NCI-H2171 treated with DMSO at 0.1 percent for 48 hours (cell line): ENCODE results near the gene ANO3.

Source experiments
- DNase-seq: peaks from one replicate; lab custom pipeline; 2025; lab: John Stamatoyannopoulos, UW

The ANO3 gene

DNA sequence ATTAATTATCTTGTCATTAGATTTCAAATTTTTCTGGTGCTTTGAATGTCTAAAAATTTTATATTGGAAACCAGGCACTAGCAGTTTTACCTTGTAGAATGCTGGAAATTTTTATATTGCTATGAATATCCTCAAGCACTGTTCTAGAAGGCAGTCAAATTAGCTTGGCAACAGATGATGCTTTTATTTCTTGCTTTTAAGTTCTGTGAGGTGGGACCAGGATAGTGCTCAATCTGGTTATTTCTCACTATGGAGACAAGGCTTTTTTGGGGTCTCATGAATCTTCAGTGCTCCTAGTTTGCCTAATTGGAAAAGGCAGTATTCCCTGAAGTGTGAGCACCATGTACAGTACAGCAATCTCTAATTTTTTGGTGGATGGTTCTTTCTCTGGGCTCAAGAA is 27.1 kb downstream of the ANO3 start:
- DNase-seq: no peak

- no peak for DNase-seq
Observed at GRCh38 chr11:26365284-26365683, 33.4 kb downstream of the ANO3 start.

DNA sequence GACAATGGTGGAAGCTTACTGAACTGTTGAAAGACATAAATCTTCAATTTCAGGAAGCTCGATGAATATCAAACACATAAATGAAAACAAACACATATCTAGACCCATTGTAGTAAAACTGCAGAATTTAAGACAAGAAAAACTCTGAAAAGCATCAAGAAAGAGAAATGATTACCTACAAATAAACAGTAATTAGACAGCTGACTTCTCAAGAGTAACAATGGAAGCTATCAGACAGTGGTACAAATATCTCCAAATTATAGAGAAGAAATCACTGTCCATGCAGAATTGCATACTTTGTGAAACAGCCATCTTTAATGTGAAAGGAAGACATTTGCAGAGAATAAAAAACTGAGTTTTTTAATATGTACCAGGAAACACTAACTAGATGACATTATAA is 45.7 kb downstream of the ANO3 start:
- no peak for DNase-seq

DNA sequence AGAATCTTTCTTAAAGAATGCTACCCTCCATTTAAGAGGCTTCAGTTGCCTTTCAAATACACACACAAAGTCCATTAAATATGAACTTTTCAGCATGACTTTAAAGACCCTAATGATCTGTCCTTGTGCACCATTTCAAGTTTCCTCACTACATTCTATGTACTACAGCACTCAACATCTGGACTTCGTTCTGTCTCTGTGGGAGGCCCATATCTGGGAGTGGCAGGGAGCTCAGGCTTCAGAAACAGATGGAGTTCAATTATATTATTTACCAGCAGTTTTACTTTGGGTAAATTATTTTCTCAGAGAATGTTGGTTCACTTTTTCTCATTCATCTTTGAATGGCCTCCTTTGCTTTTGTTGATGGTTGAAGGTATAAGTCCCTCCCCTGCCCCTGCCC is 67.4 kb downstream of the ANO3 start:
- peak; percentile 39 for DNase-seq

- DNase-seq: no peak
Observed at GRCh38 chr11:26410706-26411366, 78.9 kb downstream of the ANO3 start.

DNA sequence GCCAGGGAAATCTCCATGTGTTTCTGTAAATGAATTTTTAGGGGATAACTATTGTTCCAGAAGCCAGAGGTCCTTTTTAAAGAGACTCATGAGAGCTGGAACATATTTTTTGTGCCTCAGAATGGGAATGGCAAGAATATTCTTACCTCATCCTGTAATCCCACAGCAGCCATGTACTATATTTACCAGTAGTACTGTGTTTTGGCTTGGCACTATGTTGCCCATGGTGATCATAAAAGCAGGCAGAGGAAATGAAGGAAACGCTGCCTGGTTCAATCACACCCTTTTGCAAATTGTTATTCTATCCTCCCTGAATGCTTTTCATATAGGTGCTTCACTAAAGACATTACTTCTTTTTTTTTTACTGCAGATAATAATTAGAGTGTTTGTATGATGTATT is 81.0 kb downstream of the ANO3 start:
- DNase-seq: no peak

DNA sequence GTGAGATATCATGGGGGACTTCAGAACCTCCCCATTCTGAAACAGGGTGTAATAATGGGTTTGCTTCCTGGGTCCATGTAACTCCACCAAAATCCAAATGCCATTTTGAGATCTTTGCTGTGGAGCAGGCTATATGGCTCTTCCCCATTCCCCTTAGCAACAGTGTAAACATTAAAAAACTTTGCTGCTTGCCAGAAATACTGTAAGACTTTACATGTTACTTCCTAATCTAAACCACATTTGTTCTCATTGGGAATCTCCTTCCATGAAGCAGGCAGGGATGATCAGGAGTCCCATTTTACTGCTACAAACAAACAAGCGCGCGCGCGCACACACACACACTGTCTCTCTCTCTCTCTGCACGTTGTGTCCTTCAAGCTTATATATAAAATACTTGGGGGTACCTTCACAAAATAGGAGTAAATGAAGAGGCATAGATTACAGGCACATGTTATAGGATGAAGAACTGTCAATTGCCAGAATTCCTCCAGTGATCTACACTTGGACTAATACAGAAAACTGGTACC is 86.5 kb downstream of the ANO3 start:
- no peak for DNase-seq

DNA sequence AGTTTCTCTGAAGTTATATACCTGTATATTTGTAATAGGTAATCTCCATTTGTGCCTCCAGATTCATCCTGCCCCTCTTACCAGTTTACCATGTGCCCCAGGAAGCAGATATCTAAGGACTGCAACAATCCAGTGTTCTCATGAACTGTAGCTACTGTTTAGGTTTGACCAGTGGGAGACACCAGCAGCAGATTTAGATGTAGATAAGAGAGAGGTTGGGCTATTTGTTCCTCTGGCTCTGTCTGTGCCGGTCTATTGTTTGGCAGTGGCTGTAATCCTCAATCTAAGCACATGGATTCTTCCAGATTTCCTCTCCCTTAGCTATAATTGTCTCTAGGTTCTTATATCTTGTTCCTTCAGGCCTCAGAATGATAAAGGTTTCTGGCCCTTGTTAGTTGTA is 88.4 kb downstream of the ANO3 start:
- no peak for DNase-seq

DNA sequence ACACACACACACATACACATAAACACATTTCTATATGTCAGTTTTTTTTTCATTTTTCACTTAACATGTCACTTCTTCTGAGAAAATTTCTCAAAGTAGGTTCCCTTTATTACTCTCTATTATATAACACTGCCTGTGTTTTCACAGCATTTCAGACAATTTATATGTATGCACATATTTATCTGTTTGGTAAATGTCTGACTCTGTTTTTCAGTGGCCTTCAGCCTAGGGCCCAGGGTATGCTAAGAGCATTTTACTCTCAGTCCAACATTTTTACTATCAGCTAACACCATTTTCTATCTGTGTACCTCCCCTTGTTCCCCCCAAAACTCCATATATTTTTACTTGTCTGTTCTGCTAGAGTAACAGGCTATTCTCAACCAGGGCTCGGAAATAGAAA is 92.3 kb downstream of the ANO3 start:
- no peak for DNase-seq

DNA sequence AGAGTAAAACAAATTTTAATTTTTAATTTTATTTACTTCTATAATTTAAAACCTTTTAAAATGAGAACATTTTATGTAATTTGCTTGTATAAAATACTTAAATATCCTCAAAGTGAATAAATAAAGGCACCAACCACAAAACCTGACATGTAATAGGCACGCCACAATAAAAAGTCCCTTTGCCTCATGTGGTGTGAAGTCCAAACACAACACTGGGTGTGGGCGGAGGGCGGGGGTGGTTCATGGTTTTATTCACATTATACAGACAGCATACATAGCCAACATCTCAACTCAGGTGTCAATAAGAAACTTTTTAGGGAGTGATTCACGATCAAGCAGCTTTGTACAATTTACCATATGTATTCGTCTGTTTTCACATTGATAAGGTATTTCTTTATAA is 107.9 kb downstream of the ANO3 start:
- no peak for DNase-seq

GRCh38 chr11:26442131-26442530 is 110.2 kb downstream of the ANO3 start:
- DNase-seq: no peak

DNA sequence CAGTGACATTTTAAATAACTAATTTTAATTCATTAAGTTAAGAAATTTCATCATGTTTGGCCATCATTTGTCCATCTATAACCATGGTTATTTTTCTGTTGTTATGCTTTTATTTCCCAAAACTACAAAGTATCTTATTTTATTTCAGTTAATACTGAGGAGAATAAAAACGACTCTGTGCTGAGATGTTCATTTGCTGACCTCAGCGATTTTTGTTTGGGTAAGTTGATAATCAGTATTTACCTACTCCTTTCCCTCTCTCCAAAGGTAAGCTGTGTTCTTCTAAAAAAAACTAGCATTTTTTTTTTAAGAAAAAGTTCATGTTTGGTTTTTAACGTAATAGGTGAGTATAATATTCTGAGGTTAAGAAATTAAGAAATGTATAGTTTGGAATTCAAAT is 111.7 kb downstream of the ANO3 start:
- no peak for DNase-seq

DNA sequence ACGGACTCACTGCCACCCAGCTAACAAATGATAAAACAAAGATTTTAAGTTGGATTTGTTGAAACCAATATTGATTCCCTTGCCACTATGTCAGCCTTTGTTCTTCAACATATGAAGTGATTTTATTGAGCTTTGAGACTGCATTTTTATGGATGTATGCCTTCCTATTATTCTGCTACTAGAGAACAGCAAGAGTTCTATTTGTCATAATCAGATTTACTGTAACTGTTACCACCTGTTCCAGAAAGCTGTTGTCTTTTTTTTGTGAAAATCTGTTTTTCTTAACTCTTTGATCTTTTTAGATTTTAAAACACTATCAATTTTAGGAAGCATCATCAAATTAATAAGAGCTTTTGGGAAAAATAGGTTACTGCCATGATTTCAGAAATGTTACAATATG is 125.7 kb downstream of the ANO3 start:
- no peak for DNase-seq

GRCh38 chr11:26465274-26465673 is 133.3 kb downstream of the ANO3 start:
- no peak for DNase-seq

GRCh38 chr11:26467506-26467905 is 135.6 kb downstream of the ANO3 start:
- DNase-seq: no peak

GRCh38 chr11:26470992-26471391 is 139.1 kb downstream of the ANO3 start:
- DNase-seq: no peak

DNA sequence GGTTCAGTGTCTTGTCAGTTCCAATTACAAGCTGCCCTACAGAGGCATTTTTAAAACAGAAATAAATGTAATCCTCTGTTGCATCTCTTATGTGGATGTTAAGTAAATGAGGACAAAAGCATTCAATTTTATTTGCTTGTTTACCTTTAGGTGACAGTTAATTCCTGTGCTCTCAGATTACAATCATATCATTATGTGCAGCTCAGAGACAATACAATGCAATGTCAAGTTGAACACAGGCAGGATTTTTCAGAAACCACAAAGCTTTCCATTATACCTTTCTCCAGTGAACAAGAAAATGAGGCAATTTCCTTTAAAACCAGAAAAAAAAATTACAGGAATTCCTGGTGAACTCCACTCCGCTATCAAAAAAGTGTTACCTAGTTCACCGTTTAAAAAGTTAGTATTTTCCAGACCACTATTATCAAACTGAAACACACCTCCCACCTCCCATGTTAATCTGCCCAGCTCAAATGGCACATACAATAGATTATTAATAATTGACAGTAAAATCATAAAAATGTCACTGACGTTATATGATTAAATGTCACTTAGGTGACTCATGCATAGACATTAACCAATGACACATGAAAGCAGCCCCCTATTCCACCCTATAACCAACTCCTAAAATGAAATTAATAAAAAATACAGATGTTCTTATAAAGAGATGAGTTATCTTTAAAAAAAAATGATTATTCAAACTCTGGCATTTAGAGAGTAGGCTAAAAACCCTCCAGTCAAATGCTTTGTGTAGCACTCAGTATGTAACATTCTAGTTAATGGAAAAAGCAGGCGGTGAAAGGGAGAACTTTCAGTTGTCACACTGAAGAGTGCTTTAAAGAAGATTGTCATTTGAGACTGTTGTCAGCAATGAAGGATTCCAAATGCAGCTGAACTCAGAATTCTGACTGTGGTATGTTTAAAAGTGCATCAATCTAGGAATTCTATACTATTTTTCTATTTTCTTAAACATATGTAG is 141.6 kb downstream of the ANO3 start:
- DNase-seq: no peak

DNA sequence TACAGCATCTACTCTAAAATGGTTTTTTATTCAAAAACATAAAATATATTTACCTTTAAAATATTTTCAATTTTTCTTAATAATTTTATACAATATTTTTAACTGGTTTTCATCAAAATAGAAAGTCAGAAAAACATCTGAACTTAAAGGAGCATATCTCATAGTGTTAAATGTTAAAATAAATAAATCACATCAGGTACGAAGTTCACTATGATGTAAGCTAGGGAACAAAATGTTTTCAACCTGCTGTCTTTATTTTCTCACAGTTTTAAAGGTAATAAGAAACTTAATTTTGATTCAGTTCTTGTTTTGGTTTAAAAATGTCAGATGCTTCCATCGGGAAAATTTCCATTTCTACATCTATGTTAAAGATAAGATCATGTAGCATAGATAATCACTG is 142.5 kb downstream of the ANO3 start:
- no peak for DNase-seq

DNA sequence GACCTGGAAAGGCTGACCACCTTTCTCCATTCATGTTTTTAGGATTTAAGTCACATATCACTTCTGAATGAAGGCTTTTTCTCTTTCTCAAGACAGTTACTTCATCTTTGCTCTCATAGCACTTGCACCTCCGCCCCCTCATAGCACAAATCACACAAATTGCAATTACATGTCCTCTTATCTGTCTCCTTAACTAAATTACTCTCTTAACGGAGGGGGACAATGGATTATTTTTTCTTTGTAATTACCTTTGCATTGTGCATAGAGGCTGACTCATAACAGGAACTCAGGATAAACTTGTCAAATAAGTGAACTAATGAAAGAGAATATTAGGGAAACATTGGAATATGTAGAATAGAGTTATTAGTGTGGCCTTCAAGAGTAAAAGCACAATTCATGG is 145.5 kb downstream of the ANO3 start:
- DNase-seq: no peak

DNA sequence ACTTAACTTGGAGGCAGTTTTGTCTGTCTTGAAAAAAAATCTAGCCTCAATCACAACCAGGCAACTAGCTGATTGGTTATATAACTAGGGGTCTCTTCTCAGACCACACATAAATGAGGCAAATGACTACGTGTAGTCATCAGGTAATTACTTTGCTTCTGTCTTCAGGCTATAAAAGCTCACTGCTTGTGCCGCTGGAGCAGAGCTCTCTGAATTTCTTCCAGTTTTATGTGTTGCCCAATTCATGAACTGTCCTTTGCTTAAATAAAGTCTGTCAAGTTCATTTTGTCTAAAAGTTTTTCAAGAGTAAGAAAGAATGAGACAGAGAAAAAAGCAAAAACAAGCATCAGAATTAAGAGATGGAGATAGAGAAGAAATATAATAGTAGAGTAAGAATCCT is 146.8 kb downstream of the ANO3 start:
- no peak for DNase-seq

DNA sequence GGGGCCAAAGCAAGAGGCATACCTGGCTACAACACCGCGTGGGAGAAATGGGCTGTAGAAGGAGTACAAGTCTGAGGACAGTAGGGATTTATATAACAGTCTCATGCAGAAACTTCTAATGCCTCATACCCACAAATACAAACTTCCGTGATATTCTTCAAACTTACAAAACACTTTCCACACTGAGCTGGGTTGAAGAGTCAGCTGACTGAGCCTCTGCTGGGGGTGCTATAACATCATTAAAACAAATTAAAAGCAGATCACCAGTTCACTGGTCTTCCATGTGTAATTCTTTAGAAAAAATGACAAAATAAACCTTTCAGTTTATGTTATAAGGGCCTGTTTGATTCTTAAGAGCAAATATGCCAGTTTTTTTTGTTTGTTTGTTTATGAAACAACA is 148.1 kb downstream of the ANO3 start:
- DNase-seq: no peak

DNA sequence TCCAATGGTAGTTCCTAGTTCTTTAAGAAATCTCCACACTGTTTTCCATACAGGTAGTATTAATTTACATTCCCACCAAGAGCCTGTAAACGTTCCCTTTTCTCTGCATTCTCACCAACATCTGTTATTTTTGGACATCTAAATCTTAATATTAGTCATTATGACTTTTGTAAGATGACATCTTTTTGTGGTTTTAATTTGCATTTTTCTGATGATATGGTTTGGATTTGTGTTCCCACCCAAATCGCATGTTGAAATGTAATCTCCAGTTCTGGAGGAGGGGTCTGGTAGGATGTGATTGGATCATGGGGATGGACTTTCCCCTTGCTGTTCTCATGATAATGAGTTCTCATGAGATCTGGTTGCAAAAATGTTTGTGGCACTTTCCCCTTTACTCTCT is 151.2 kb downstream of the ANO3 start:
- DNase-seq: no peak

- DNase-seq: no peak
Observed at GRCh38 chr11:26490546-26490945, 158.6 kb downstream of the ANO3 start.
